HEK293 (cell line): ENCODE results near the gene ASCC3.

Source experiments
- IKZF3 ChIP-seq: fragments of 450-650 bp; IDR thresholded peaks from 2 replicates; pipeline ENCODE4 v1.5.0; 2018; ENCODE audit warnings: missing biosample characterization, mild to moderate bottlenecking, missing genetic modification characterization, moderate library complexity
- INSM2 ChIP-seq: fragments of 450-650 bp; formaldehyde crosslinking; IDR thresholded peaks from 2 replicates; pipeline ENCODE4 v1.5.1; 2016; ENCODE audit warnings: missing biosample characterization, missing genetic modification characterization
- PRDM6 ChIP-seq: fragments of 450-650 bp; formaldehyde crosslinking; IDR thresholded peaks from 2 replicates; pipeline ENCODE4 v1.5.1; 2017; ENCODE audit warnings: missing biosample characterization, missing genetic modification characterization
- REST ChIP-seq: fragments of 450-650 bp; formaldehyde crosslinking; IDR thresholded peaks from 2 replicates; pipeline ENCODE4 v1.5.1; 2016; ENCODE audit warnings: missing biosample characterization, missing genetic modification characterization
- SCRT1 ChIP-seq: fragments of 450-650 bp; formaldehyde crosslinking; IDR thresholded peaks from 2 replicates; pipeline ENCODE4 v1.5.1; 2016; ENCODE audit warnings: missing biosample characterization, missing genetic modification characterization, borderline replicate concordance
- ZBTB8A ChIP-seq: fragments of 450-650 bp; formaldehyde crosslinking; IDR thresholded peaks from 2 replicates; pipeline ENCODE4 v1.5.1; 2016; ENCODE audit warnings: missing biosample characterization, missing genetic modification characterization
- ZIC2 ChIP-seq: fragments of 450-650 bp; formaldehyde crosslinking; IDR thresholded peaks from 2 replicates; pipeline ENCODE4 v1.5.1; 2016; ENCODE audit warnings: missing biosample characterization, missing genetic modification characterization
- ZNF121 ChIP-seq: fragments of 450-650 bp; formaldehyde crosslinking; IDR thresholded peaks from 2 replicates; pipeline ENCODE4 v1.5.1; 2016; ENCODE audit warnings: missing biosample characterization, missing genetic modification characterization
- ZNF146 ChIP-seq: fragments of 450-650 bp; formaldehyde crosslinking; IDR thresholded peaks from 2 replicates; pipeline ENCODE4 v1.5.1; 2016; ENCODE audit warnings: missing biosample characterization, missing genetic modification characterization
- ZNF169 ChIP-seq: fragments of 450-650 bp; formaldehyde crosslinking; IDR thresholded peaks from 2 replicates; pipeline ENCODE4 v1.5.1; 2016; ENCODE audit warnings: missing biosample characterization, missing genetic modification characterization
- ZNF214 ChIP-seq: fragments of 450-650 bp; formaldehyde crosslinking; IDR thresholded peaks from 2 replicates; pipeline ENCODE4 v1.5.1; 2017; ENCODE audit warnings: missing biosample characterization, mild to moderate bottlenecking, missing genetic modification characterization, borderline replicate concordance
- ZNF221 ChIP-seq: fragments of 450-650 bp; formaldehyde crosslinking; IDR thresholded peaks from 2 replicates; pipeline ENCODE4 v1.5.1; 2017; ENCODE audit warnings: missing biosample characterization, missing genetic modification characterization, borderline replicate concordance
- ZNF274 ChIP-seq, 2 experiments: fragments of 200-500 bp in 1 of 2; fragments of 450-650 bp in 1 of 2; sonication (Bioruptor generic) in 1 of 2; formaldehyde crosslinking in 1 of 2; IDR thresholded peaks; 2 replicates each; pipeline versions ENCODE4 v1.5.1 to v1.6.1; 2014 to 2016; ENCODE audit warnings: borderline replicate concordance in 1 of 2, inconsistent platforms in 1 of 2, low read length in 1 of 2, missing biosample characterization in 1 of 2, missing genetic modification characterization in 1 of 2
- ZNF311 ChIP-seq: fragments of 450-650 bp; formaldehyde crosslinking; IDR thresholded peaks from 2 replicates; pipeline ENCODE4 v1.5.1; 2017; ENCODE audit warnings: missing biosample characterization, missing genetic modification characterization, borderline replicate concordance
- ZNF324 ChIP-seq: fragments of 450-650 bp; formaldehyde crosslinking; IDR thresholded peaks from 2 replicates; pipeline ENCODE4 v1.5.1; 2016; ENCODE audit warnings: missing biosample characterization, missing genetic modification characterization
- ZNF513 ChIP-seq: fragments of 450-650 bp; IDR thresholded peaks from 2 replicates; pipeline ENCODE4 v1.5.1; 2018; ENCODE audit warnings: missing biosample characterization, missing genetic modification characterization
- ZNF521 ChIP-seq: fragments of 450-650 bp; formaldehyde crosslinking; IDR thresholded peaks from 2 replicates; pipeline ENCODE4 v1.5.1; 2017; ENCODE audit warnings: missing biosample characterization, mild to moderate bottlenecking, missing genetic modification characterization
- ZNF544 ChIP-seq: fragments of 450-650 bp; formaldehyde crosslinking; IDR thresholded peaks from 2 replicates; pipeline ENCODE4 v1.5.0; 2017; ENCODE audit warnings: missing biosample characterization, missing genetic modification characterization
- ZNF560 ChIP-seq: fragments of 450-650 bp; formaldehyde crosslinking; IDR thresholded peaks from 2 replicates; pipeline ENCODE4 v1.5.1; 2017; ENCODE audit warnings: missing biosample characterization, missing genetic modification characterization, borderline replicate concordance
- ZNF747 ChIP-seq: fragments of 450-650 bp; formaldehyde crosslinking; IDR thresholded peaks from 2 replicates; pipeline ENCODE4 v1.5.1; 2016; ENCODE audit warnings: missing biosample characterization, missing genetic modification characterization
- ZNF792 ChIP-seq: fragments of 450-650 bp; formaldehyde crosslinking; IDR thresholded peaks from 2 replicates; pipeline ENCODE4 v1.5.1; 2016; ENCODE audit warnings: missing biosample characterization, missing genetic modification characterization
- ZSCAN5A ChIP-seq: fragments of 450-650 bp; formaldehyde crosslinking; IDR thresholded peaks from 2 replicates; pipeline ENCODE4 v1.5.1; 2016; ENCODE audit warnings: missing biosample characterization, missing genetic modification characterization
- TF ChIP-seq, protein P1 (sequence below): fragments of 450-650 bp; formaldehyde crosslinking; IDR thresholded peaks from 2 replicates; pipeline ENCODE4 v1.5.1; 2017; ENCODE audit warnings: missing biosample characterization, missing genetic modification characterization
- TF ChIP-seq, protein P2 (sequence below): fragments of 450-650 bp; formaldehyde crosslinking; IDR thresholded peaks from 2 replicates; pipeline ENCODE4 v1.5.1; 2017; ENCODE audit warnings: missing biosample characterization, mild to moderate bottlenecking, missing genetic modification characterization, moderate library complexity

ASCC3 gene

GRCh38 chr6:100880853-100881706 lies at the start of gene ASCC3 (continued):
- TF ChIP-seq, protein P1, sequence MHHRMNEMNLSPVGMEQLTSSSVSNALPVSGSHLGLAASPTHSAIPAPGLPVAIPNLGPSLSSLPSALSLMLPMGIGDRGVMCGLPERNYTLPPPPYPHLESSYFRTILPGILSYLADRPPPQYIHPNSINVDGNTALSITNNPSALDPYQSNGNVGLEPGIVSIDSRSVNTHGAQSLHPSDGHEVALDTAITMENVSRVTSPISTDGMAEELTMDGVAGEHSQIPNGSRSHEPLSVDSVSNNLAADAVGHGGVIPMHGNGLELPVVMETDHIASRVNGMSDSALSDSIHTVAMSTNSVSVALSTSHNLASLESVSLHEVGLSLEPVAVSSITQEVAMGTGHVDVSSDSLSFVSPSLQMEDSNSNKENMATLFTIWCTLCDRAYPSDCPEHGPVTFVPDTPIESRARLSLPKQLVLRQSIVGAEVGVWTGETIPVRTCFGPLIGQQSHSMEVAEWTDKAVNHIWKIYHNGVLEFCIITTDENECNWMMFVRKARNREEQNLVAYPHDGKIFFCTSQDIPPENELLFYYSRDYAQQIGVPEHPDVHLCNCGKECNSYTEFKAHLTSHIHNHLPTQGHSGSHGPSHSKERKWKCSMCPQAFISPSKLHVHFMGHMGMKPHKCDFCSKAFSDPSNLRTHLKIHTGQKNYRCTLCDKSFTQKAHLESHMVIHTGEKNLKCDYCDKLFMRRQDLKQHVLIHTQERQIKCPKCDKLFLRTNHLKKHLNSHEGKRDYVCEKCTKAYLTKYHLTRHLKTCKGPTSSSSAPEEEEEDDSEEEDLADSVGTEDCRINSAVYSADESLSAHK (tag by site-specific recombination): no peak
- no peak for TF ChIP-seq ZNF560 (tag by site-specific recombination)
- TF ChIP-seq ZIC2 (tag by site-specific recombination): no peak
- TF ChIP-seq ZSCAN5A: peak; percentile 97
- TF ChIP-seq ZNF121 (tag by site-specific recombination): no peak
- no peak for TF ChIP-seq ZNF544 (tag by site-specific recombination)
- TF ChIP-seq ZNF324 (tag by site-specific recombination): no peak; the same call in none of the 2 replicates
- TF ChIP-seq SCRT1: no peak
- peak; percentile 90; the same call in 1 of the 2 replicates for TF ChIP-seq ZNF792
- no peak for TF ChIP-seq INSM2 (tag by site-specific recombination)
- no peak for TF ChIP-seq ZNF521 (tag by site-specific recombination)
- TF ChIP-seq ZBTB8A (tag by site-specific recombination): 0 out of 2 replicates have a peak, but pooled peaks have one; percentile 51
- no peak for TF ChIP-seq ZNF747 (tag by site-specific recombination)
- TF ChIP-seq ZNF221 (tag by site-specific recombination): no peak
- TF ChIP-seq REST (tag by site-specific recombination): no peak; the same call in 1 of the 2 replicates
- TF ChIP-seq ZNF146 (tag by site-specific recombination): no peak
- TF ChIP-seq ZNF311 (tag by site-specific recombination): no peak
- no peak for TF ChIP-seq ZNF169
- TF ChIP-seq IKZF3: peak; percentile 63
- TF ChIP-seq, protein P2, sequence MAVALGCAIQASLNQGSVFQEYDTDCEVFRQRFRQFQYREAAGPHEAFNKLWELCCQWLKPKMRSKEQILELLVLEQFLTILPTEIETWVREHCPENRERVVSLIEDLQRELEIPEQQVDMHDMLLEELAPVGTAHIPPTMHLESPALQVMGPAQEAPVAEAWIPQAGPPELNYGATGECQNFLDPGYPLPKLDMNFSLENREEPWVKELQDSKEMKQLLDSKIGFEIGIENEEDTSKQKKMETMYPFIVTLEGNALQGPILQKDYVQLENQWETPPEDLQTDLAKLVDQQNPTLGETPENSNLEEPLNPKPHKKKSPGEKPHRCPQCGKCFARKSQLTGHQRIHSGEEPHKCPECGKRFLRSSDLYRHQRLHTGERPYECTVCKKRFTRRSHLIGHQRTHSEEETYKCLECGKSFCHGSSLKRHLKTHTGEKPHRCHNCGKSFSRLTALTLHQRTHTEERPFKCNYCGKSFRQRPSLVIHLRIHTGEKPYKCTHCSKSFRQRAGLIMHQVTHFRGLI (tag by site-specific recombination): peak; percentile 82; the same call in 1 of the 2 replicates
- TF ChIP-seq ZNF214 (tag by site-specific recombination): no peak
- no peak for TF ChIP-seq ZNF513
- no peak for TF ChIP-seq ZNF274 (IDR thresholded peaks at IDR 0.05; ENCODE audit: low read length)
- TF ChIP-seq ZNF274 (tag by site-specific recombination; IDR thresholded peaks at IDR 0.05; ENCODE audit: borderline replicate concordance): no peak
- no peak for TF ChIP-seq PRDM6 (tag by site-specific recombination)
